ENCODE results near the gene SORCS2.

SORCS2 gene

DNA sequence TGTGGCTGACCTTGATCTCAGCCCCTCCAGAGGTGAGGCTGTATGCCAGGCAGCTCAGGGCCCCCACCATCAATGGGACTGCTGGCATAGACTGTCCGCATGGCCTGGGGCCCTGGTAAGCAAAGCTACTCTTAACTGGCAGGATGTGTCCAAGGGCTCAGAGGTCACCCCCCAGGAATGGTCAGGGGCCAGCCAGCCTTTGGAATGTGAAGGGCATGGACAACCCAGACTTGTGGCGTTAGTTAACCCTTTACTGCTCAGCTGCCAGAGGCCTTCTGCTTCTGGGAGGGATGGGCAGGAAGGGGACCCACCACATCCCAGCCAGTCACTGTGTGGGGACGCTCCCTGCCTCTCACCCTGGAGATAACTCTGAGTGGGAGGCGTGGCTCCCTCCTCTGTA, 322.5 kb downstream of the SORCS2 start:
- Histone ChIP-seq H3K27ac (no peak overlapping the region), H3K9me3 (ENCODE audit: low read depth, low read length) (no peaks in the 10 kb centered on the region), H3K4me3 (no peak overlapping the region), H3K9ac (ENCODE audit: insufficient read length) (no peak overlapping the region), H3K36me3 (ENCODE audit: insufficient read depth, low read length) (no peaks in the 10 kb centered on the region)
- no peak for DNase-seq (ENCODE audit: low read depth, low spot score)
- TF ChIP-seq POLR2AphosphoS5 (IDR thresholded peaks at IDR 0.05; ENCODE audit: borderline replicate concordance, low read depth, low read length) (no peak), EZH2 (IDR thresholded peaks at IDR 0.05) (no peak), FOXP2 (optimal IDR thresholded peaks at IDR 0.05; ENCODE audit: control extremely low read depth, extremely low read length, insufficient read depth) (no peak)

GRCh38 chr4:7515390-7515902, 323.1 kb downstream of the SORCS2 start:
- no peak for DNase-seq (ENCODE audit: low read depth, low spot score)
- Histone ChIP-seq H3K36me3 (ENCODE audit: insufficient read depth, low read length) (no peaks in the 10 kb centered on the region), H3K9ac (ENCODE audit: insufficient read length) (no peak overlapping the region), H3K9me3 (ENCODE audit: low read depth, low read length) (no peaks in the 10 kb centered on the region), H3K4me3 (no peak overlapping the region), H3K27ac (no peak overlapping the region)
- no peak for TF ChIP-seq EZH2 (IDR thresholded peaks at IDR 0.05)
- no peak for TF ChIP-seq FOXP2 (optimal IDR thresholded peaks at IDR 0.05; ENCODE audit: control extremely low read depth, extremely low read length, insufficient read depth)
- no peak for TF ChIP-seq POLR2AphosphoS5 (IDR thresholded peaks at IDR 0.05; ENCODE audit: borderline replicate concordance, low read depth, low read length)

DNA sequence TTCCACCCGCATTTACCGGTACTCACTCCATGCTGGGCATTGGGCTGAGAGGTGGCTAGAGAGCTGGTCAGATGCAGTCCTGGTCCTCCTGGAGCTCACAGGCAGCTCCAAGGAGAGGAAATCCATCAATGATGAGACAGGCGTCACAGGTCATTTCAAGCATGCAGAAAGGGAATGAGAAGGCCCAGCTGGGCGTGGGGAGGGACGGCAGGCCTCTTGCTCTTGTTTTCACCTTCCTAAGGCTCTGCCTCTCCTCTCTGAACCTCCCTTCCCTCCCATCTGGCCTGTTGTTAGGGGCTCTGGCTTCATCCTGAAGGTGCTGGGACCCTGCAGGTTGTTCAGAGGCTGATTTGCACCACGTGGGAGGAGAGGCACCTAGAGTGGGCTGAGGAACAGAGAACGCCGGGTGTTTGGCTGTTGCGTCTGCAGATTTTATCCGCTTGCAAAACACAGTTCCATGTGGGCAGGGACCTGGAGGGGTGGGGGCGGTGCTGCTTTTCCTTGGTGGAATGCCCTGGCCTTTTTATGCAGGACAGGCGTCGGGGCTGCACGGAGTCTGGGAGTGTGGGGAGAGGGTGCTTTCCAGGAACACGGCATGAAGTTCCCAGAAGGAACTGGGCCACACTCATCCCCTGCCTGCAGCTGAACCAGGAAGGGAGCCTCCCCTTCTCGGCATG, 323.9 kb downstream of the SORCS2 start:
- no peaks in the 10 kb centered on the region for H3K9me3 ChIP-seq (ENCODE audit: low read depth, low read length)

DNA sequence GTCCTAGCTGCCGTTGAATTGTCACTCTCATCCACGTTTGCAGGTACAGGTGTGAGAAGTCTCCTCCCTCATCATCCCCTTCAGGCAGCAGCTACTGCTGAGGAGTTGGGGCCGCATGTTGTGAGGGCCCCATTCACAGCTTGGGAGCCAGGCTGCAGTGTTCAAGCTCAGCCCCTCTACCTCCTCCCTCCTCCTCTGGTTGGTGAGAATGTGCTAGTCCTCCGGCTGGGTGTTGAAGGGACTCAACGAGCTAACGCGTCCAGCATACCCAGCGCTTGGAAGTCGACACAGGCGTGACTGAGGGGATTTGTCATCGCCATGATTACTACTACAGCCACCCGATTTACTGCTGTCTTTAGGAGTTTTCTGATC, 324.4 kb downstream of the SORCS2 start:
- no peak for DNase-seq (ENCODE audit: low read depth, low spot score)
- no peak overlapping the region for H3K9ac ChIP-seq (ENCODE audit: insufficient read length)
- TF ChIP-seq EZH2 (IDR thresholded peaks at IDR 0.05), result no peak
- TF ChIP-seq FOXP2 (optimal IDR thresholded peaks at IDR 0.05; ENCODE audit: control extremely low read depth, extremely low read length, insufficient read depth), result no peak
- TF ChIP-seq POLR2AphosphoS5 (IDR thresholded peaks at IDR 0.05; ENCODE audit: borderline replicate concordance, low read depth, low read length), result no peak
- no peaks in the 10 kb centered on the region for H3K36me3 ChIP-seq (ENCODE audit: insufficient read depth, low read length)
- no peaks in the 10 kb centered on the region for H3K9me3 ChIP-seq (ENCODE audit: low read depth, low read length)
- no peak overlapping the region for H3K4me3 ChIP-seq
- no peak overlapping the region for H3K27ac ChIP-seq

More for the DNA sequence above, 323.9 kb downstream of the SORCS2 start:
- Histone ChIP-seq H3K27ac (no peak overlapping the region), H3K9ac (ENCODE audit: insufficient read length) (no peak overlapping the region), H3K36me3 (ENCODE audit: insufficient read depth, low read length) (no peaks in the 10 kb centered on the region), H3K4me3 (no peak overlapping the region)
- DNase-seq (ENCODE audit: low read depth, low spot score), result no peak
- TF ChIP-seq EZH2 (IDR thresholded peaks at IDR 0.05) (no peak), FOXP2 (optimal IDR thresholded peaks at IDR 0.05; ENCODE audit: control extremely low read depth, extremely low read length, insufficient read depth) (no peak), POLR2AphosphoS5 (IDR thresholded peaks at IDR 0.05; ENCODE audit: borderline replicate concordance, low read depth, low read length) (no peak)

DNA sequence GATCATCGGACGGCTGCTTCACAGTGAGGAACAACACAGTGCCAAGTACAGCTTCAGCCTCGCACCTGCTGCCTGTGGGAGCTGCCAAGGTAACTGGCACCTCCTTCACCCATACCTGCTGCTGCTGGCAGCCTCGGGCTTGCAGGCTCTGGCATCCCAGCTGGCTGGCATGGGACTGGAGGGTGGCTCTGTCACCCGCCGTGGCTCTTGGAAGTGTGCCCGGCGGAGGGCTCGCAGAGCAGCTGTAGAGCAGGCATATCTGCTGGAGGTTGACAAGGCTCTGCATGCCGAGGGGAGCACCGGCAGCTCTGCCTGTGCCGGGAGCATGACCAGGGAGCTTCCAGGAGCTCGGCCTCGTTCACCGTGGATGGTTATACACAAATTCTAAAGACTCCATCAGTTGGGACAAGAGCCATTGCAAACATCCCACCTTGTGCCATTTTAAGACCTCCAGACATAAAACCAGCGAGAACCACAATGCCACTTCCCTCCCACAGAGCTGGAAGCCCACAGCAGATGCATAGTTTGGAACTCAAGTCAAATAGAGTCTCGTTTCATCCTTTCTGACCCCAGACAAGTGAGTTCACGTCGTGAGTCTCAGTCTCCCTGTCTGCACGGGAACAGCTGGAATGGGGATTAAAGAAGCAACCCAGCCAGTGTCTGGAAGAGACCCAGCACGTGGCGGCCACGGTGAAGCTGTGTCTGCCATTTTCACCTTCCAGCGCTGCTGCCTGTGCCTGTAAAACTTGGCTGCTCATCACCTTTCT, 326.7 kb downstream of the SORCS2 start:
- no peak overlapping the region for H3K9ac ChIP-seq (ENCODE audit: insufficient read length)
- TF ChIP-seq EZH2 (IDR thresholded peaks at IDR 0.05), result no peak
- no peak for TF ChIP-seq FOXP2 (optimal IDR thresholded peaks at IDR 0.05; ENCODE audit: control extremely low read depth, extremely low read length, insufficient read depth)
- no peak for TF ChIP-seq POLR2AphosphoS5 (IDR thresholded peaks at IDR 0.05; ENCODE audit: borderline replicate concordance, low read depth, low read length)
- no peaks in the 10 kb centered on the region for H3K9me3 ChIP-seq (ENCODE audit: low read depth, low read length)
- H3K36me3 ChIP-seq (ENCODE audit: insufficient read depth, low read length), result no peaks in the 10 kb centered on the region
- no peak overlapping the region for H3K4me3 ChIP-seq
- no peak for DNase-seq (ENCODE audit: low read depth, low spot score)
- H3K27ac ChIP-seq, result no peak overlapping the region

GRCh38 chr4:7519638-7520376, 327.5 kb downstream of the SORCS2 start:
- no peaks in the 10 kb centered on the region for H3K9me3 ChIP-seq (ENCODE audit: low read depth, low read length)
- no peak overlapping the region for H3K4me3 ChIP-seq
- no peak overlapping the region for H3K27ac ChIP-seq
- no peak overlapping the region for H3K9ac ChIP-seq (ENCODE audit: insufficient read length)
- no peak for DNase-seq (ENCODE audit: low read depth, low spot score)
- no peaks in the 10 kb centered on the region for H3K36me3 ChIP-seq (ENCODE audit: insufficient read depth, low read length)
- no peak for TF ChIP-seq FOXP2 (optimal IDR thresholded peaks at IDR 0.05; ENCODE audit: control extremely low read depth, extremely low read length, insufficient read depth)
- TF ChIP-seq POLR2AphosphoS5 (IDR thresholded peaks at IDR 0.05; ENCODE audit: borderline replicate concordance, low read depth, low read length), result no peak
- no peak for TF ChIP-seq EZH2 (IDR thresholded peaks at IDR 0.05)

GRCh38 chr4:7521666-7522065, 329.3 kb downstream of the SORCS2 start:
- Histone ChIP-seq H3K9ac (ENCODE audit: insufficient read length) (no peak overlapping the region), H3K4me3 (no peak overlapping the region), H3K36me3 (ENCODE audit: insufficient read depth, low read length) (no peaks in the 10 kb centered on the region), H3K27ac (no peak overlapping the region), H3K9me3 (ENCODE audit: low read depth, low read length) (no peaks in the 10 kb centered on the region)
- DNase-seq (ENCODE audit: low read depth, low spot score), result no peak
- no peak for TF ChIP-seq EZH2 (IDR thresholded peaks at IDR 0.05)
- no peak for TF ChIP-seq POLR2AphosphoS5 (IDR thresholded peaks at IDR 0.05; ENCODE audit: borderline replicate concordance, low read depth, low read length)
- TF ChIP-seq FOXP2 (optimal IDR thresholded peaks at IDR 0.05; ENCODE audit: control extremely low read depth, extremely low read length, insufficient read depth), result no peak

Measured in SK-N-MC (cell line).